ENCODE data around the gene CENPF. TPM values are rescaled to one million over a fixed set of nuclear protein-coding genes. Genes with fewer than 3 reads are reported as not detected.
"Not testable (repeated sequence)": the region's sequence is repeated elsewhere in the genome, so short reads cannot be mapped to it uniquely, and the experiment has no call there.

Gene CENPF
- total and polyA plus RNA-seq, 3 experiments from 2014 or later: 0.77 to 45.5 (median 44.2) TPM

GRCh38 chr1:214569357-214570004 is 33.5 kb upstream of the CENPF start:
- Mint-ChIP-seq H3K36me3 (no peaks in the 10 kb centered on the region), H3K27me3 (peaks cover 3 to 25% of the 10 kb centered on the region in 2 donors)
- CTCF ChIA-PET: no interaction called here

GRCh38 chr1:214570442-214570841 is 32.6 kb upstream of the CENPF start:
- Mint-ChIP-seq H3K27me3 (peaks cover 3 to 20% of the 10 kb centered on the region in 2 donors), H3K27ac (no peak overlapping the region), H3K4me1 (no peaks in the 10 kb centered on the region), H3K4me3 (no peak overlapping the region), H3K36me3 (no peaks in the 10 kb centered on the region), H3K9me3 (peaks cover 0 to 4% (median 3%) of the 10 kb centered on the region in 5 donors)
- H3K4me3 ChIP-seq (ENCODE audit: low read length): no peak overlapping the region
- H3K27ac ChIP-seq (ENCODE audit: low read depth, low read length): no peak overlapping the region
- POLR2A ChIA-PET: no interaction called here
- no peaks in the 10 kb centered on the region for H3K4me1 ChIP-seq (ENCODE audit: insufficient read depth, low read length)
- CTCF ChIA-PET: no interaction called here
- no peaks in the 10 kb centered on the region for H3K27me3 ChIP-seq (ENCODE audit: insufficient read depth, low read length, poor library complexity, severe bottlenecking)
- DNase-seq: no peak
- H3K9me3 ChIP-seq (ENCODE audit: low read length): no peaks in the 10 kb centered on the region
- no peaks in the 10 kb centered on the region for H3K36me3 ChIP-seq (ENCODE audit: insufficient read depth, low read length)

More at GRCh38 chr1:214569357-214570004, 33.5 kb upstream of the CENPF start:
- H3K4me3 Mint-ChIP-seq: no peak overlapping the region
- no peak overlapping the region for H3K27ac Mint-ChIP-seq
- Histone ChIP-seq H3K27me3 (ENCODE audit: insufficient read depth, low read length, poor library complexity, severe bottlenecking) (no peaks in the 10 kb centered on the region), H3K4me3 (ENCODE audit: low read length) (no peak overlapping the region), H3K9me3 (ENCODE audit: low read length) (no peaks in the 10 kb centered on the region), H3K4me1 (ENCODE audit: insufficient read depth, low read length) (no peaks in the 10 kb centered on the region), H3K27ac (ENCODE audit: low read depth, low read length) (no peak overlapping the region), H3K36me3 (ENCODE audit: insufficient read depth, low read length) (no peaks in the 10 kb centered on the region)
- H3K4me1 Mint-ChIP-seq: no peaks in the 10 kb centered on the region
- no peak for DNase-seq
- POLR2A ChIA-PET: no interaction called here
- peaks cover 0 to 2% (median 0%) of the 10 kb centered on the region in 5 donors for H3K9me3 Mint-ChIP-seq

- H3K4me1 Mint-ChIP-seq: no peaks in the 10 kb centered on the region
- peaks cover 0 to 6% (median 0%) of the 10 kb centered on the region in 3 donors for H3K36me3 Mint-ChIP-seq
- Histone ChIP-seq H3K9me3 (ENCODE audit: low read length) (peaks cover 3% of the 10 kb centered on the region), H3K27me3 (ENCODE audit: insufficient read depth, low read length, poor library complexity, severe bottlenecking) (no peaks in the 10 kb centered on the region), H3K27ac (ENCODE audit: low read depth, low read length) (no peak overlapping the region), H3K36me3 (ENCODE audit: insufficient read depth, low read length) (no peaks in the 10 kb centered on the region), H3K4me3 (ENCODE audit: low read length) (no peak overlapping the region), H3K4me1 (ENCODE audit: insufficient read depth, low read length) (no peaks in the 10 kb centered on the region)
- CTCF ChIA-PET: no interaction called here
- POLR2A ChIA-PET: no interaction called here
- H3K27ac Mint-ChIP-seq: no peak overlapping the region
- no peak for DNase-seq
- H3K9me3 Mint-ChIP-seq: peaks cover 7 to 12% (median 10%) of the 10 kb centered on the region in 5 donors
- peaks cover 5 to 19% of the 10 kb centered on the region in 2 donors for H3K27me3 Mint-ChIP-seq
- no peak overlapping the region for H3K4me3 Mint-ChIP-seq
These were observed 31.7 kb upstream of the CENPF start for GRCh38 chr1:214571281-214571680.

- peaks cover 5 to 26% of the 10 kb centered on the region in 2 donors for H3K27me3 Mint-ChIP-seq
- DNase-seq: no peak
- Histone ChIP-seq H3K36me3 (ENCODE audit: insufficient read depth, low read length) (no peaks in the 10 kb centered on the region), H3K27me3 (ENCODE audit: insufficient read depth, low read length, poor library complexity, severe bottlenecking) (no peaks in the 10 kb centered on the region), H3K4me3 (ENCODE audit: low read length) (no peak overlapping the region), H3K9me3 (ENCODE audit: low read length) (peaks cover 8% of the 10 kb centered on the region), H3K27ac (ENCODE audit: low read depth, low read length) (no peak overlapping the region), H3K4me1 (ENCODE audit: insufficient read depth, low read length) (no peaks in the 10 kb centered on the region)
- peaks cover 16 to 31% (median 25%) of the 10 kb centered on the region in 5 donors for H3K9me3 Mint-ChIP-seq
- H3K4me1 Mint-ChIP-seq: no peaks in the 10 kb centered on the region
- CTCF ChIA-PET: no interaction called here
- POLR2A ChIA-PET: no interaction called here
- no peak overlapping the region for H3K27ac Mint-ChIP-seq
- H3K4me3 Mint-ChIP-seq: no peak overlapping the region
- peaks cover 0 to 19% (median 0%) of the 10 kb centered on the region in 3 donors for H3K36me3 Mint-ChIP-seq
These were observed 29.3 kb upstream of the CENPF start for GRCh38 chr1:214573386-214574318.

- H3K4me3 ChIP-seq (ENCODE audit: low read length): no peak overlapping the region
- H3K4me1 Mint-ChIP-seq: no peaks in the 10 kb centered on the region
- no peak overlapping the region for H3K27ac ChIP-seq (ENCODE audit: low read depth, low read length)
- peaks cover 5 to 22% of the 10 kb centered on the region in 2 donors for H3K27me3 Mint-ChIP-seq
- H3K4me3 Mint-ChIP-seq: no peak overlapping the region
- H3K4me1 ChIP-seq (ENCODE audit: insufficient read depth, low read length): no peaks in the 10 kb centered on the region
- CTCF ChIA-PET: interaction anchor here (0.7 kb wide), 1 partner anchor 246 kb away, joined by 3 read pairs; no protein-coding TSS in a partner anchor
- no peaks in the 10 kb centered on the region for H3K27me3 ChIP-seq (ENCODE audit: insufficient read depth, low read length, poor library complexity, severe bottlenecking)
- POLR2A ChIA-PET: no interaction called here
- H3K27ac Mint-ChIP-seq: no peak overlapping the region
- DNase-seq: no peak
- peaks cover 0 to 19% (median 0%) of the 10 kb centered on the region in 3 donors for H3K36me3 Mint-ChIP-seq
- H3K9me3 Mint-ChIP-seq: peaks cover 16 to 31% (median 25%) of the 10 kb centered on the region in 5 donors
- H3K9me3 ChIP-seq (ENCODE audit: low read length): peaks cover 8% of the 10 kb centered on the region
- H3K36me3 ChIP-seq (ENCODE audit: insufficient read depth, low read length): no peaks in the 10 kb centered on the region
These were observed 28.2 kb upstream of the CENPF start for GRCh38 chr1:214574598-214575411.

- CTCF ChIA-PET, POLR2A ChIA-PET: not testable (repeated sequence)
These were observed 26.9 kb upstream of the CENPF start for GRCh38 chr1:214576120-214576519.

GRCh38 chr1:214579183-214579582 is 23.8 kb upstream of the CENPF start:
- ChIA-PET CTCF (no interaction called here), POLR2A (no interaction called here)
- no peak overlapping the region for H3K27ac Mint-ChIP-seq
- peaks cover 8% of the 10 kb centered on the region for H3K9me3 ChIP-seq (ENCODE audit: low read length)
- DNase-seq: no peak
- H3K4me1 Mint-ChIP-seq: no peaks in the 10 kb centered on the region
- no peak overlapping the region for H3K4me3 ChIP-seq (ENCODE audit: low read length)
- H3K4me1 ChIP-seq (ENCODE audit: insufficient read depth, low read length): no peaks in the 10 kb centered on the region
- peaks cover 16 to 31% (median 25%) of the 10 kb centered on the region in 5 donors for H3K9me3 Mint-ChIP-seq
- H3K4me3 Mint-ChIP-seq: no peak overlapping the region
- H3K36me3 ChIP-seq (ENCODE audit: insufficient read depth, low read length): no peaks in the 10 kb centered on the region
- peaks cover 0 to 19% (median 0%) of the 10 kb centered on the region in 3 donors for H3K36me3 Mint-ChIP-seq
- no peak overlapping the region for H3K27ac ChIP-seq (ENCODE audit: low read depth, low read length)
- peaks cover 2 to 28% of the 10 kb centered on the region in 2 donors for H3K27me3 Mint-ChIP-seq
- no peaks in the 10 kb centered on the region for H3K27me3 ChIP-seq (ENCODE audit: insufficient read depth, low read length, poor library complexity, severe bottlenecking)

More at GRCh38 chr1:214576120-214576519, 26.9 kb upstream of the CENPF start:
- H3K4me3 ChIP-seq (ENCODE audit: low read length); H3K27ac Mint-ChIP-seq; H3K36me3 ChIP-seq (ENCODE audit: insufficient read depth, low read length); H3K4me1 ChIP-seq (ENCODE audit: insufficient read depth, low read length); H3K4me1 Mint-ChIP-seq; H3K27ac ChIP-seq (ENCODE audit: low read depth, low read length); H3K4me3 Mint-ChIP-seq; DNase-seq; H3K27me3 ChIP-seq (ENCODE audit: insufficient read depth, low read length, poor library complexity, severe bottlenecking); H3K9me3 ChIP-seq (ENCODE audit: low read length): not testable (repeated sequence)
- H3K9me3 Mint-ChIP-seq: peaks cover 16 to 31% (median 25%) of the 10 kb centered on the region in 5 donors
- H3K36me3 Mint-ChIP-seq: peaks cover 0 to 19% (median 0%) of the 10 kb centered on the region in 3 donors
- peaks cover 3 to 24% of the 10 kb centered on the region in 2 donors for H3K27me3 Mint-ChIP-seq
